Body of pancreas (tissue), 4 donors: ENCODE measurements around the gene ACACA. TPM values are rescaled to one million over a fixed set of nuclear protein-coding genes. Genes with fewer than 3 reads are reported as not detected.

ENCODE experiments used
- ATAC-seq: fragments of 150-250 bp; one replicate; pipeline ENCODE4 v1.9.1; 2016
- DNase-seq, 4 donors: peaks; one replicate each; pipeline ENCODE4 v3.0.0-alpha.2; 2019
- H3K27ac ChIP-seq, 4 donors: fragments of 200-600 bp; sonication (generic); 1 replicate in 3 of 4; 2 replicates in 1 of 4; pipeline versions ENCODE4 v1.5.1 to v1.6.1; 2016 to 2019; ENCODE audit warnings: mild to moderate bottlenecking in 1 of 4, mixed read lengths in 1 of 4, moderate library complexity in 1 of 4
- H3K27me3 ChIP-seq, 2 donors: fragments of 200-600 bp; sonication (generic); one replicate each; pipeline ENCODE4 v1.6.0; 2016; ENCODE audit warnings: mild to moderate bottlenecking in 1 of 2
- H3K36me3 ChIP-seq, 2 donors: fragments of 200-600 bp; sonication (generic); replicated peaks in 1 of 2; 2 replicates each; pipeline ENCODE4 v1.5.1; 2016; ENCODE audit warnings: low read depth in 2 of 2; ENCODE audit not compliant: insufficient read depth in 1 of 2
- H3K4me1 ChIP-seq: fragments of 200-600 bp; sonication (generic); one replicate; pipeline ENCODE4 v1.6.0; 2016
- H3K4me3 ChIP-seq, 2 donors: fragments of 200-600 bp; sonication (generic); 1 replicate in 1 of 2; 2 replicates in 1 of 2; pipeline ENCODE4 v1.5.1; 2016 to 2019
- H3K9me3 ChIP-seq, 3 donors: fragments of 200-600 bp; sonication (generic); 1 replicate in 2 of 3; 2 replicates in 1 of 3; pipeline ENCODE4 v1.5.1; 2016
- POLR2A ChIP-seq, 3 donors: fragments of 450-650 bp; IDR thresholded peaks; one replicate each; pipeline ENCODE4 v1.6.1; 2016; ENCODE audit warnings: antibody characterized with exemption in 3 of 3, mild to moderate bottlenecking in 2 of 3
- WGBS, 2 donors: methylation state at CpG; one replicate each; pipeline ENCODE4 v1.1.5; 2017; 5-methylcytosine and 5-hydroxymethylcytosine counted together
- intact Hi-C: fragments of 100-400 bp; cut with DNase I; formaldehyde crosslinking; loops from one replicate; pipeline ENCODE4 v1.15.1; 2023
- total RNA-seq, 2 donors: library from RNA; depleted of rRNA; stranded (reverse); fragments of >200 nt; gene quantifications; one replicate each; pipeline ENCODE4 v1.1.0, GENCODE V29; 2016
- TF ChIP-seq, protein P1 (sequence below), 7 experiments: fragments of 450-650 bp in 4 of 7; fragments of 200-600 bp in 3 of 7; sonication (generic) in 3 of 7; IDR thresholded peaks; one replicate each; pipeline ENCODE4 v1.5.1; 2016 to 2019; ENCODE audit warnings: antibody characterized with exemption in 7 of 7

The ACACA gene
- total RNA-seq, 2 donors from 2014 or later, result 9.1 to 49.1 TPM

DNA sequence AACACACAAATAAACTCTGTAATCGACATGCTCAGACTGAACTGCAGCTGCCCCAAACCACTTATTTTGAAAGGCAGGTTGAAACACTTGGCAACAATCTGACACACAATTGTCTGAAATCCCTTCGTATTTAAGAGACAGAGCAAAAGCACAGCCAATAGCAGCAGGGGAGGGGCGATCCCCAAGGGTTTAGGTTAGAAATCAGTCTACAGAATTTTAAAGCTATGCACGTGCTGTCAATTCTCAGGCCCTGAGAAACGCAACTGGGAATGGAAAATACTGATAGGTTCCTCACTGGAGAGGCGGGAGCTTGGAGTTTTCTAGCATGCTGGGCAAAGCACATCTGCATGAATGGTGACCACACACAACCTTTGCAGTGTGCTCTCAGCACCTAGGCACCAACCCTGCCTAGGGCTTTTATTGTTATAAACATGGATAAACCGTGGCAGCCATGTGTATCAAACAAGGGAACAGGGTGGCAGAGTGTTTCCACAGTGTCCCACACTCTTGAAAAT is 289.9 kb downstream of the ACACA start:
- Histone ChIP-seq H3K27ac (no peak overlapping the region), H3K4me3 (no peak overlapping the region), H3K9me3 (no peaks in the 10 kb centered on the region), H3K27me3 (no peaks in the 10 kb centered on the region), H3K36me3 (peaks cover 0 to 8% of the 10 kb centered on the region in 2 donors), H3K4me1 (no peaks in the 10 kb centered on the region)
- TF ChIP-seq, protein P1, sequence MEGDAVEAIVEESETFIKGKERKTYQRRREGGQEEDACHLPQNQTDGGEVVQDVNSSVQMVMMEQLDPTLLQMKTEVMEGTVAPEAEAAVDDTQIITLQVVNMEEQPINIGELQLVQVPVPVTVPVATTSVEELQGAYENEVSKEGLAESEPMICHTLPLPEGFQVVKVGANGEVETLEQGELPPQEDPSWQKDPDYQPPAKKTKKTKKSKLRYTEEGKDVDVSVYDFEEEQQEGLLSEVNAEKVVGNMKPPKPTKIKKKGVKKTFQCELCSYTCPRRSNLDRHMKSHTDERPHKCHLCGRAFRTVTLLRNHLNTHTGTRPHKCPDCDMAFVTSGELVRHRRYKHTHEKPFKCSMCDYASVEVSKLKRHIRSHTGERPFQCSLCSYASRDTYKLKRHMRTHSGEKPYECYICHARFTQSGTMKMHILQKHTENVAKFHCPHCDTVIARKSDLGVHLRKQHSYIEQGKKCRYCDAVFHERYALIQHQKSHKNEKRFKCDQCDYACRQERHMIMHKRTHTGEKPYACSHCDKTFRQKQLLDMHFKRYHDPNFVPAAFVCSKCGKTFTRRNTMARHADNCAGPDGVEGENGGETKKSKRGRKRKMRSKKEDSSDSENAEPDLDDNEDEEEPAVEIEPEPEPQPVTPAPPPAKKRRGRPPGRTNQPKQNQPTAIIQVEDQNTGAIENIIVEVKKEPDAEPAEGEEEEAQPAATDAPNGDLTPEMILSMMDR (IDR thresholded peaks at IDR 0.05), result no peak
- TF ChIP-seq POLR2A (IDR thresholded peaks at IDR 0.05), result no peak
- intact Hi-C loops, result no loop called here
- no peak for DNase-seq
- WGBS, 2 donors, result 81 to 86% methylated on average over 7 of the region's 7 CpGs
- ATAC-seq, result no peak

DNA sequence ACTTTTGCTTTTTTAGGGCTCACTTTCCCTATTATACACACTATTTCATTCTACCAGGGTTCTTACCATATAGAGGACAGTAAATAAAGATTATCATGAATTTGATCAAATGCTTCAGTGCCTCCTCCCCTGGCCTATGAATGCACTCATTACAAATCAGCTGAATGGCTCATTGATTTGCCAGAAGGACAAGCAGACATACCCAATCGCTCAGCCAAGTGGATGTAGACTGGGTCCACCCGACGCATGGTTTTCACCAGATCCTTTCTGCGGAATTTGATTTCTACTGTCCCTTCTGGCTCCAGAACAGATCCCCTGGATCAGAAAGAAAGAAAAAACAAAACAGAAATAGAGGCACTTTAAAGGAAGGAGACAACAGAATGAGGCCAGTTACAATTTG is 295.3 kb downstream of the ACACA start:
- ATAC-seq, result no peak
- no peaks in the 10 kb centered on the region for H3K9me3 ChIP-seq
- H3K27ac ChIP-seq, result no peak overlapping the region
- DNase-seq, result no peak
- H3K36me3 ChIP-seq, result peaks cover 0 to 2% of the 10 kb centered on the region in 2 donors
- H3K27me3 ChIP-seq, result no peaks in the 10 kb centered on the region
- no peak overlapping the region for H3K4me3 ChIP-seq
- 94 to 96% methylated on average over 4 of the region's 4 CpGs for WGBS, 2 donors
- H3K4me1 ChIP-seq, result peaks cover 6% of the 10 kb centered on the region
- intact Hi-C loops, result no loop called here
- no peak for TF ChIP-seq POLR2A (IDR thresholded peaks at IDR 0.05)
- TF ChIP-seq, protein P1 (IDR thresholded peaks at IDR 0.05), result no peak

DNA sequence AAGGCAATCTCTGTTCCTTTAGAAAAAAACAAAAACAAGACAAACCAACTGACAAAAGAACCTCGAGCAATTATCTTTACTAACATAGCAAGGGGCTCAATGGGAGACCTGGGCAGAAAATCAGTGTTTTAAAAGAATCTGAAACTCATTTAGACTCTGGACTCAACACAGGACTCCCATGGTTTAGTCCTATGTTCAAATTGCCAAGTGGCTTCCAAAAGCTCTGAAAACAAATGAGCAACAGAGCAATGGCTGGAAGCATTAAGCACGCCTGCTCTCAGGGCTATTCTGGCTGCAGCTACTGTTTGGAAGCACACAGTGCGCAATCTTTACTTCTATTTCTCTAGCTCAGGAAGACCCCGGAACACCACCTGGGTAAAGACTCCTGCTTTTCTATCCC is 295.9 kb downstream of the ACACA start:
- DNase-seq (no peak), ATAC-seq (no peak)
- H3K9me3 ChIP-seq, result no peaks in the 10 kb centered on the region
- TF ChIP-seq, protein P1 (IDR thresholded peaks at IDR 0.05), result no peak
- TF ChIP-seq POLR2A (IDR thresholded peaks at IDR 0.05), result no peak
- no peak overlapping the region for H3K27ac ChIP-seq
- peaks cover 0 to 2% of the 10 kb centered on the region in 2 donors for H3K36me3 ChIP-seq
- intact Hi-C loops, result no loop called here
- peaks cover 6% of the 10 kb centered on the region for H3K4me1 ChIP-seq
- WGBS, 2 donors, result 90 to 93% methylated on average over 4 of the region's 4 CpGs
- no peak overlapping the region for H3K4me3 ChIP-seq
- H3K27me3 ChIP-seq, result no peaks in the 10 kb centered on the region

DNA sequence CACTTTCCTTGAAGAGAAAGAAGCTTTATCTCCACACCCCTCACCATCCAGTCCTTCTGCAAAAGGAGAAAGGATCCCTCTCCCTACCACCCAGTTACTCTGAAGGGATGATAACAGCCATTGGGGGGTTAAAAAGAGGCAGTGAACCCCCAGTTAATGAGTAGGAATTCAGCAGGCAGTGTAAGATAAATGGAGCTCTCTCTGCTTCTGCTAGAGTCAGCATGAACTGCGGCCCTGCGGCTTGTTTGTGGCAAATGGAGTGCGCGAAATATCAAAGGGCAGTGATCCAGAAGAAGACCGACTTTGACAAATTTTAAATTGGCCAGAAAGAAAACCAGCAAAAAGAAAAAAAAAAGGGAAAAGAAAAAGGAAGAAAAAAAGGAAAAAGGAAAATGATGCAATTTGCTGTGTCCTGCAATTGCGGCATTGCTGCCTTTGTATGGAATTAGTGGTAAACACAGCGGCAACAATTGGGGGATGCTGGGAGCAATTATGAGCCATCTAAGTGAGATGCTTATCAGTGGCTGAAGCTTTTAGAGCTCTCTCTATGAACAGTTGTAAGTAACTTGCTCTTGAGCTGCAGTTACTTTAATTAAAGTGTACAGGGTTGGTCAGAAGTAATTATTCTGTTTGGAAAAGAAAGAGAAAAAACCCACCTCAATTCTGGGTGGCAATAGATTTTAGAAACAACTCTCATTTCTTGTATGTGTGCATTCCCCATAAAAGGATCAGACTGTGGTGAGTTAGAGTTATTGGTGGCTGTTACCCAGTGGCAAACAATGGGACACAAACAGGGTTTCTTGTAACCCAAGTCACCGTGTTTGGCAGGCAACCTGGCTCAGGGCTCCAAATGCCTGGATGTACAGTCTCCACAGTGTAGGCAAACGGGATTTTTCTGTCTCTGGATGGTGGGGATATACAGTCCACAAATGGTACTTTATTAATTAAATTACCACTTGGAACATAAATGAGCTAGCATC is 296.6 kb downstream of the ACACA start:
- ATAC-seq (no peak), DNase-seq (no peak)
- Histone ChIP-seq H3K27ac (no peak overlapping the region), H3K4me3 (no peak overlapping the region), H3K9me3 (no peaks in the 10 kb centered on the region), H3K36me3 (peaks cover 0 to 2% of the 10 kb centered on the region in 2 donors), H3K27me3 (no peaks in the 10 kb centered on the region), H3K4me1 (peaks cover 6% of the 10 kb centered on the region)
- intact Hi-C loops, result no loop called here
- TF ChIP-seq, protein P1 (IDR thresholded peaks at IDR 0.05), result no peak
- TF ChIP-seq POLR2A (IDR thresholded peaks at IDR 0.05), result no peak
- WGBS, 2 donors, result 86 to 89% methylated on average over 9 of the region's 9 CpGs
